D721Med (cell line): ENCODE data around the gene STIL.
"Not testable (repeated sequence)": the region's sequence is repeated elsewhere in the genome, so short reads cannot be mapped to it uniquely, and the experiment has no call there.

ENCODE experiments used
- DNase-seq: peaks from one replicate; pipeline ENCODE4 v3.0.0; 2011; ENCODE audit warnings: low spot score; ENCODE audit not compliant: insufficient read length
- FAIRE-seq: peaks from 2 replicates; lab custom pipeline; 2011; peaks lifted over from hg19 to GRCh38; lab: Jason Lieb, UNC
- TF ChIP-seq, protein P1 (sequence below): IDR thresholded peaks from 2 replicates; pipeline ENCODE4 v1.5.1; 2012; ENCODE audit warnings: mild to moderate bottlenecking, control low read depth; ENCODE audit not compliant: insufficient read depth; ENCODE audit errors: missing control alignments

The STIL gene

DNA sequence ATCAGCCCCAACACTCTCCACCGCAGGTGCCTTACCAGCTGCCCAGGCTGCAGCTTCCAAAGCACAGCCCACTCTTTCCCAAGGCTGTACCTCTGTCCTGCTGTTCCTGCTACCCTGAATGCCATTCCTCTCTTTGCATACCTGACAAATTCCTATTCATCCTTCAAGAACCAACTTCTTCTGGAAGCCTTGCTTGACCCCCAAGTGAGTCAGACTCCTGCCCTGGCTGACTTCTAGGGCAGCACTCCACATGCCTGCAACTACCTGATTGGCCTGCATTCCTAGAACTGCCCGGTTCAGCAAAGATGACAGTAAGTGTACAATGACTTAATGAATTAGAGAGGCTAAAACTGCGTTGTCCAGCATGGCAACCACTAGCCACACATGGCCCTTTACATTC, 103.3 kb downstream of the STIL start:
- no peak for DNase-seq
- TF ChIP-seq, protein P1, sequence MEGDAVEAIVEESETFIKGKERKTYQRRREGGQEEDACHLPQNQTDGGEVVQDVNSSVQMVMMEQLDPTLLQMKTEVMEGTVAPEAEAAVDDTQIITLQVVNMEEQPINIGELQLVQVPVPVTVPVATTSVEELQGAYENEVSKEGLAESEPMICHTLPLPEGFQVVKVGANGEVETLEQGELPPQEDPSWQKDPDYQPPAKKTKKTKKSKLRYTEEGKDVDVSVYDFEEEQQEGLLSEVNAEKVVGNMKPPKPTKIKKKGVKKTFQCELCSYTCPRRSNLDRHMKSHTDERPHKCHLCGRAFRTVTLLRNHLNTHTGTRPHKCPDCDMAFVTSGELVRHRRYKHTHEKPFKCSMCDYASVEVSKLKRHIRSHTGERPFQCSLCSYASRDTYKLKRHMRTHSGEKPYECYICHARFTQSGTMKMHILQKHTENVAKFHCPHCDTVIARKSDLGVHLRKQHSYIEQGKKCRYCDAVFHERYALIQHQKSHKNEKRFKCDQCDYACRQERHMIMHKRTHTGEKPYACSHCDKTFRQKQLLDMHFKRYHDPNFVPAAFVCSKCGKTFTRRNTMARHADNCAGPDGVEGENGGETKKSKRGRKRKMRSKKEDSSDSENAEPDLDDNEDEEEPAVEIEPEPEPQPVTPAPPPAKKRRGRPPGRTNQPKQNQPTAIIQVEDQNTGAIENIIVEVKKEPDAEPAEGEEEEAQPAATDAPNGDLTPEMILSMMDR = no peak
- no peak for FAIRE-seq

GRCh38 chr1:47209725-47210325, 104.1 kb downstream of the STIL start:
- FAIRE-seq (no peak), DNase-seq (no peak)
- TF ChIP-seq, protein P1 = no peak

- FAIRE-seq (no peak), DNase-seq (no peak)
- TF ChIP-seq, protein P1 = no peak
These were observed 104.9 kb downstream of the STIL start for GRCh38 chr1:47209091-47209490.

DNA sequence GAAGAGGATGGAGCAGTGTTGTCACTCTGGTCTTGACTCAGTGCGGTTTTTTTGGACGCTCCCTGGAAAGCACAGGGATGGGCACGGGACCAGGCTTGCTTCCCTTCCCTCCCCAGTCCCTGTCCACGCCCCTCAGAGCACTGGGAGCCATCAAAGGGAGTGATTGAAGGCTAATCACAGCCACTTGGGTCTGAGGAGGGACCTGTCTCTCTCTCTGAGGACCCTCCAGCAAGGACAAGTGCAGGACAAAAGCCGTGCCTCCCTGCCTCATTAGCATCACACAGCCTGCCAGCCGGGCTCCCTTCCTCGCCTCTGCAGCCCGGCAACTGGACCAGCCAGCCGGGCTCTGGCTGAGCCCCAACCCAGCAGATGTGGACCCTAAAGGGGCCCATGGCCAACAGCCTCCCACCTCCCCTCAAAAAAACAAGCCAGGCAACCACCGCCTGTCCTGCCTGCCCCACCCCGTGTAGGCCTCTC, 105.5 kb downstream of the STIL start:
- no peak for FAIRE-seq

GRCh38 chr1:47207803-47208373, 106.1 kb downstream of the STIL start:
- TF ChIP-seq, protein P1 = no peak
- DNase-seq (no peak), FAIRE-seq (no peak)

More for the DNA sequence above, 105.5 kb downstream of the STIL start:
- TF ChIP-seq, protein P1 = no peak
- DNase-seq = no peak

DNA sequence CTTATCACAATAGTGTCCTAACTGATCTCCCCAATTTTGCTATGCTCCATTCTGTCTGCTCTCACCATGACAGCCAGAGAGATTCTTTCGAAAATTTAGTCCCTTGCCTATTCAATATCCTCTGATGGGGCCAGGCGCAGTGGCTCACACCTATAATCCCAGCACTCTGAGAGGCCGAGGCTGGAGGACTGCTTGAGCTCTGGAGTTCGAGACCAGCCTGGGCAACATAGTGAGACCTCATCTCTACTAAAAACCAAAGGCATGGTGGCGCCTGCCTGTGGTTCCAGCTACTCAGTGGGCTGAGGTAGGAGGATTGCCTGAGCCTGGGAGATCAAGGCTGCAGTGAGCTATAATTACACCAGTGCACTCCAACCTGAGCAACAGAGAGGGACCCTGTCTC, 108.0 kb downstream of the STIL start:
- FAIRE-seq (no peak), DNase-seq (no peak)
- TF ChIP-seq, protein P1 = no peak

DNA sequence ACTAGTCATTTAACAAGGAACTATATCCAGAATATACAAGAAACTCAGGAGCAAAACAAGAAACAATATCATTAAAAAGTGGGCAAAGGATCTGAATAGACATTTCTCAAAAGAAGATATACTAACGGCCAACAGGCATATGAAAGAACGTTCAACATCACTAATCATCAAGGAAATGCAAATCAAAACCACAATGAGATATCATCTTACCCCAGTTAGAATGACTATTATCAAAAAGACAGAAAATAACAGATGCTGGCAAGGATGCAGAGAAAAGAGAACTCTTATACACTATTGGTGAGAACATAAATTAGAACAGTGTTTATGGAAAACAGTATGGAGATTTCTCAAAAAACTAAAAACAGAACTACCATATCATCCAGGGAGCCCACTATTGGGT, 110.4 kb downstream of the STIL start:
- not testable (repeated sequence) for FAIRE-seq, DNase-seq
